SHP77 treated with DMSO at 0.1 percent for 48 hours (cell line): ENCODE results near the gene CYSRT1.

Experiments used
- DNase-seq: peaks from one replicate; lab custom pipeline; 2025; lab: John Stamatoyannopoulos, UW

The CYSRT1 gene

DNA sequence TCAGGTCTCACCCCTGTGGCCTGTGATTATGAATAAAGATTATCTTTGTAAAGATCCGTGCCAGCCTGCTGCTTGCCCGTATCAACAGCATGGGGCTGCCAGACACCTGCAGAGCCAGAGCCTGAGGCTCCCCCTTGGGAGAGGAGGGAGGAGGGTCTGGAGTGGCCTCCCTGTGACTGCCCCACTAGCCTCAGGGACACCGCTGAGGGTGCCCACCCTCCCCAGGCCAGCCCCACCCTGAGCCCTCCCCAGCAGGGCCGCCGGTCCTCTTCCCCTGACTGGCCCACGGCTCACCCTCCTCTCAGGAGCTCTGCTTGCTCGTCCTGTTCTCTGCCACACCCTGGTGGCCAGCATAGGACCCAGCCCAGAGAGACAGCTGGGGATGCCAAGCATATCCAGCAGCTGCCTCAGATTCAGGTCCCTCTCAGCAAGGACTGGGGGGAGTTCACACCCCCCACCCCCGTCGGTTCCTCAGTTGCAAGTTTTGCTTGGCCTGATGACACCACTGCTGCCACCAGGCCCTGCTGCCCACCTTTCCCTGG is 34.6 kb upstream of the CYSRT1 start:
- DNase-seq, result no peak

- DNase-seq, result no peak
Measured at GRCh38 chr9:137191245-137191644, 33.7 kb upstream of the CYSRT1 start.

GRCh38 chr9:137191691-137192447 is 33.1 kb upstream of the CYSRT1 start:
- no peak for DNase-seq

GRCh38 chr9:137192448-137192780 is 32.6 kb upstream of the CYSRT1 start:
- no peak for DNase-seq

GRCh38 chr9:137192859-137193258 is 32.1 kb upstream of the CYSRT1 start:
- no peak for DNase-seq

GRCh38 chr9:137193771-137194170 is 31.2 kb upstream of the CYSRT1 start:
- DNase-seq, result no peak

- DNase-seq, result no peak
Measured at GRCh38 chr9:137194388-137194787, 30.6 kb upstream of the CYSRT1 start.

DNA sequence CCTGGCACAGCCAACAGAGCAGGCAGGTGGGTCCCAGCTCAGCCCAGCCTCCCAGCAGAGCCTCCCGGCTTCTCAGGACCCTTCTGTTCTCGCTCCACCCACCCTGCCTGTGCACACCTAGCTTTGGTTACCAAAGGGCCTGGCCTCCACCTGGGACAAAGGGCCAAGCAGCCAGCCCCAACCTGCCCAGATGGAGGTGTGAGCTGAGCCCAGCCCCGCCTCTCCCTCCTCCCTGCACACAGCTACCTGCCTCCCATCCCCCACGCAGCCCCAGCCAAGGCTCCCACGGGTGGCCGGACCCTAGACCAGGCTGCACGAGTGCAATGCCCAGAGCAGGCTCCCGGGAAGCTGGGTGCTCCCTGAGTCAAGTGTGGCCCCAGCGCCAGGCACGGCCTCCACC is 30.1 kb upstream of the CYSRT1 start:
- DNase-seq, result no peak

DNA sequence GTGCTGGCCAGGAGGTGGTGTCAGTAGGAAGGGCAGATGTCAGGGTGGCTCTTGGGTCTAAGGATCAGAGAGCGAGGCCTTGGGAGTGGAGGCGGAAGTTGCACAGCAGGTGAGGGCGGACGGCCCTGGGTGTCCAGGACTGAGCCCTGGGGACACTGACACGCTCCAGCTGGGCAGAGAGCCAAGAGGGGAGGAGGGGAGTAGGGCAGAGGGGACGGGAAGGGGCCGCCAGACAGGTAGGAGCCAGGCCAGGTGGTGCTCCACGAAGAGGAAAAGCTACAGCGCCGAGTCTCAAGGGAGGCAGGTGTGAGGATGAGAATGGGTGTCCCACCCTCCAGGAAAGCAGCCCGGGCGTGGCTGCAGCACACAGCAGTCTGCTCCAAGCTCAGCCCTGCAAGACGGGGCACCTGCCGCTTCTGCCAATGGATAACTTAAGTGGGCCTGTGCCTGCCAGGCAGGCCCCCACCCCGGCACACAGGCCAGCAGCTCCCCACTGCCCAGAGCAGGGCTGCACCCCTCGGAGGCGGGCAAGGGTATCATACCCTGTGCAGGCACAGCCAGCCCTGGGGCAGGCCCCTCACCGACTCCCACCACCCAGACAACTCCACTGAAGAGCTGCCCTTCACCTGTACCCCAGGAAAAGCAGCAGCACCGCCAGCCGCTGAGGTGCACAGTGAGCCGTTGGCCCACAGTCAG is 29.3 kb upstream of the CYSRT1 start:
- no peak for DNase-seq

GRCh38 chr9:137198051-137198901 is 26.7 kb upstream of the CYSRT1 start:
- DNase-seq, result no peak

DNA sequence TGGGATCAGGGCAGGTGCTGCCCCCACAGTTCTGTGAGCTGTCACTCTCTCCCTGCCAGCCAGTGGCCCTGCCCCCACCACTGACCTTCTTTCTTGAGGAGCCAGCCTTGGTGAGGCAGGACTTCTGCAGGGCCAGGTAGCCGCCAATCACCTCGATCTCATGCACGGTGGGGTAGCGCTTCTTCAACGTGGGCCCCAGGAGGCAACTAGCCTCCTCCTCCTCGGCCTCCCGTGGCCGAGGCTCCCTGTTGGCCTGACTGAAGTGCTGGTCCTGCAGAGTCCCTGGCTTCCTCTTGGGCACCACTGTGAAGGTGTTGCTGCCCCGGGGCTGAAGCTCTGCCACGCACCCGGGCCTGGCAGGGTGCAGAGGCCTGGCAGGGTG is 26.1 kb upstream of the CYSRT1 start:
- no peak for DNase-seq

DNA sequence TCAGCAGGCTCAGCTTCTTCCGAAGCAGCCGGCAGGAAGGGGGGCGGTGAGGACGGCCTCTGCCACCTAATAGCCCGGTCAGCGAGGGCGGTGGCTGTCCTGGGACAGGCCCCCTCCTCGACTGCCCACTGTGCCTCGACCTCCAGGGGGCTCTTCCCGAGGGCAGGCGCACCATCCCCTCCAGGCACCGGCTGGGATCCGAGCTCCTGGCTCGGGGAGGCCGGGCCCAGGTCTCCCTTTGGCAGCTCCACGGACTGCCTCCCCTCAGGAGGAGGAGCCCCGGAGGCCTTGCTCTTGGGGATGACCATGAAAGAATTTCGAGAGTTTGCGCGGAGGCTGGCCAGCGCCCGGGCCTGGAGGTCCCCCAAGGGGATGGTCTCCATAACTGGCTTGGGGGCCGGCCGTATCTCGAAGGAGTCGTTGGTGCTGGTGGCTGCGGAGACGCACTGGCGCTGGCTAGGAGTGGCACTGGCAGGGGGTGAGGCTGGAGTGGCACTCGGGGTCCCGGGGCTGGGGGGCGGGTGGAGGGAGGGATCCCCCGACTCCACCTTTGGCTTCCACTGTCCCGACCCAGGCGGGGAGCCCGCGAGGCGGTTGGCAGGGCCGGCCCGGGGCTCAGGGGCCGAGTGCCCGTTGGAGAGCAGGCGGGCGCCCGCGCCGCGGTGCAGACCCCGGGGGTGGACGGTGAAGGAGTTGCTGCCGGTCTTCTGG is 25.4 kb upstream of the CYSRT1 start:
- no peak for DNase-seq

GRCh38 chr9:137200311-137201204 is 24.4 kb upstream of the CYSRT1 start, which contains the start of gene TPRN:
Gene TPRN, minus strand, starts transcription at chr9:137200741. Its CDS starts 30 bp downstream, at chr9:137200711.
- DNase-seq, result peak; percentile 95

DNA sequence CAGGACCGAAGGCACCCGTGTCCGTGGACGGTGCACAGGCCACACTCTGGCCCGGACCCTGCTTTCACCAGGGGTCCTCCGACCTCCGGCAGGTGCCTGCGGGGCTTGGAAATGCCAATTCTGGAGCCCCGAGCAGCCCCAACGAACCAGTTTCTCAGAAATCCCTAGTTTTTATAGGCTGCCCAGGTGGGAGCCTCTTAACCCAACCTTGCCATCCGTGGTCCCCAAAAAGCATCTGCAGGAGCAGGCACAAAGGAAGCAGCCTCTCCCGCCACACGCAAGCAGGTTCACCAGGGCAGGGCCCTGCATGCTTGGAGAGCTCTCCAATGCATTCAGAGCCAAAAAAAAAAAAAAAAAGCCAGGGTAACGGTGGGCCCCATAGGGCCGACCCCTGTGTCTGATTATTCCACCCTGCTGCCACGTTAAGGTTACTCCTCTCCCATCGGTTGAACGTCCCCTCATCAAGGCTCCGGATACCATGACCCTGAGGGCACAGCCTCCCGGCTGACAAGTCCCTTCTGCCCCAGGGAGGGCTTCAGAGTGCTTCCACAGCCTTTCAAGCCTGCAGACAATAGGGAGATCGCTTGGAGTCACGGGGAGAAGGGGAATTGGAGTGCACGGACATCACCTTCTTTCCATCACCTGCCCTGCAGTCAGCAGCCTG is 23.6 kb upstream of the CYSRT1 start:
- DNase-seq, result no peak

GRCh38 chr9:137202966-137203365 is 22.0 kb upstream of the CYSRT1 start:
- DNase-seq, result no peak

- DNase-seq, result no peak
Measured at GRCh38 chr9:137204731-137205125, 20.2 kb upstream of the CYSRT1 start.

DNA sequence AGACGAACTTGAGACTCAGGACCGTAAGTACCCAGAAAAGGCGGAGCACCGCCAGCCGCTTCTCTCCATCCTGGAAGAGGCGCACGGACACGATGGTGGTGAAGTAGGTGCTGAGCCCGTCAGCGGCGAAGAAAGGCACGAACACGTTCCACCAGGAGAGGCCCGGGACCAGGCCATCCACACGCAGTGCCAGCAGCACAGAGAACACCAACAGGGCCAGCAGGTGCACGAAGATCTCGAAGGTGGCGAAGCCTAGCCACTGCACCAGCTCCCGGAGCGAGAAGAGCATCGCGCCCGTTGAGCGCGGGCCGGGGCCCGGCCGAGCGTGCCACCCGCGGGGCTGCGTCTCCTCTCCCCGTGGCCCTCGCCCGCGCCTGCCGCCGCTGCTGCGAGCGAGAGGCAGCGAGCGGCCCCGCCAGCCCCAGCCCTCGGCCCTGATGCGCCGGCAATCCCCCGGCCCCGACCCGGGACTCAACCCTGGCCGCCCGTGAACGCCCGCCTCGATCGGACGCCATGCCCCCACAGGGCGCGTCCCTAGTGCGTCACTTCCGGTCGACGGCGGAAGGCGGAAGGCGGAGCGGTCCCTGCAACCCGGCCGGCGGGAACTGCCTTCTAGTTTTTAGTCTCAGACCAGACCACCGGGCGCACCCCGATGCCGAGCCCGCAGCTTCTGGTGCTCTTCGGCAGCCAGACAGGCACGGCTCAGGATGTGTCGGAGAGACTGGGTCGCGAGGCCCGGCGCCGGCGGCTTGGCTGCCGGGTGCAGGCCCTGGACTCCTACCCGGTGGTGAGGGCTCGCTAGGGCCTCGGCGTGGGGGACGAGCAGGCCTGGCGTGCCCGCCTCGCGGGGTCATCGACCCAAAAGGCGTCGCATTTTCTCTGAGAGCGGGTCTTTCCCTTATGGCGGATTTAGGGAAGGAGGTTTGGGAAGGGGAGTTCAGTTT is 19.6 kb upstream of the CYSRT1 start, which contains the start of the genes NDOR1 and TMEM203:
TSS of gene NDOR1 (plus strand) at position 575 of the 944 bp plus-strand sequence. CDS start at position 653, 78 bp downstream.
TSS of gene TMEM203 (minus strand) at position 523 of the 944 bp plus-strand sequence. CDS start at position 289, 234 bp downstream.
- peak; percentile 17 for DNase-seq

DNA sequence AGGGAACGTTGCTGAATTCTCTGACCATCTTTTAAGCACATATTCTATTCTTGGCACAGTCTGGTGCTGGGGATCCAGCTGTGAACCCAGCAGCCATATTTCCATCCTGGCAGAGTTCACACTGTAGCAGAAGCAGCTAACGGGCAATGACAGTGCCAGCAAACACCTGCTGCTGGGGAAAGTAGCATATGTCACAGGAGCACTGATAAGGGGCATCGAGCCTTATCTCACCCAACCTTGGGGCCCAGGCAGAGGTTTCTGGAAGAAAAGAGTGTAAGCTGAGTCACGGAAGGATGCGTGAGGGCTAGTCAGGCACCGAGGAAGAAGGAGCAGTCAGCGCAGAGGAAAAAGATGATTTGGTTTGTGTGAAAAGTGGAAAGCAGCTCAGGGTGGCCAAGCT is 18.4 kb upstream of the CYSRT1 start:
- DNase-seq, result no peak

DNA sequence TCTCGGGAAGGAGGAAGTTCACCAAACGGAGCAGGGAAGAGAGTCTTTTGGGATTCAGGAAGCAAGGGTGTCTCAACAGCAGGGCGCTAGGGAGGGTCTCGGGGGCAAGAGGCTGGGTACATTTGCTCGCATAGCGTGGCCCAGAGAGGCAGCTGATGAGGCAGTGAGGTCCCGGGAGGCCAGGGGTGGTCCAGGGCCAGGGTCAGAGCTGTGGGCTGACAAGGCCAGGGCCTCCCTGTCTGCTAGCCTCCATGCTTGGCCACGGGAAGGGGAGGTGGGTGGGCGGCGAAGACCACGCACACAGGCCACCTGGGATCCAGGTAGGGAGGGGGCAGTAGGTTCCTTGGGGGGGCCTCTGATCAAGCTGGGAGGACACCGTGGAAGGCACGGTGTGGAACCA is 13.4 kb upstream of the CYSRT1 start:
- DNase-seq, result no peak
